K562 (cell line): ENCODE data around the gene ODF4. TPM values are rescaled to one million over a fixed set of nuclear protein-coding genes. Genes with fewer than 3 reads are reported as not detected.

Experiments
- CUX1 ChIP-seq: fragments of 200-800 bp; sonication (Bioruptor generic); IDR thresholded peaks from 2 replicates; pipeline ENCODE4 v1.6.1; 2016; ENCODE audit warnings: missing genetic modification characterization, missing compliant biosample characterization
- ELK3 ChIP-seq: fragments of 450-650 bp; formaldehyde crosslinking; IDR thresholded peaks from 2 replicates; pipeline ENCODE4 v1.4.0; 2020; ENCODE audit warnings: mild to moderate bottlenecking
- KLF1 ChIP-seq: fragments of 450-650 bp; IDR thresholded peaks from 2 replicates; pipeline ENCODE4 v1.6.1; 2016; ENCODE audit warnings: missing genetic modification characterization, missing compliant biosample characterization
- MTA2 ChIP-seq: fragments of 450-650 bp; IDR thresholded peaks from 2 replicates; pipeline ENCODE4 v1.6.1; 2016; ENCODE audit warnings: low read depth
- NUFIP1 ChIP-seq: fragments of 450-650 bp; IDR thresholded peaks from 2 replicates; pipeline ENCODE4 v1.6.1; 2018; ENCODE audit not compliant: partially characterized antibody
- PHB ChIP-seq: fragments of 250-450 bp; sonication (Bioruptor Pico); IDR thresholded peaks from 2 replicates; pipeline ENCODE4 v1.5.0; 2021
- RBM14 ChIP-seq: fragments of 200-400 bp; formaldehyde crosslinking; IDR thresholded peaks from 2 replicates; pipeline ENCODE4 v1.6.1; 2018; ENCODE audit warnings: low read depth, mild to moderate bottlenecking, low read length, moderate library complexity, borderline replicate concordance; ENCODE audit not compliant: insufficient read depth
- SMAD1 ChIP-seq: fragments of 150-350 bp; IDR thresholded peaks from 2 replicates; pipeline ENCODE4 v1.6.1; 2014; ENCODE audit warnings: low read length, low read depth; ENCODE audit not compliant: partially characterized antibody
- ZBTB5 ChIP-seq: fragments of 450-650 bp; IDR thresholded peaks from 2 replicates; pipeline ENCODE4 v1.6.1; 2017; ENCODE audit warnings: antibody characterized with exemption
- ZKSCAN1 ChIP-seq: fragments of 150-350 bp; IDR thresholded peaks from 2 replicates; pipeline ENCODE4 v1.6.1; 2016; ENCODE audit warnings: low read depth, low read length
- ZNF639 ChIP-seq, 2 experiments: fragments of 200-800 bp in 1 of 2; sonication (Bioruptor generic) in 1 of 2; sonication (generic) in 1 of 2; formaldehyde crosslinking in 1 of 2; IDR thresholded peaks in 1 of 2; conservative IDR thresholded peaks in 1 of 2; 2 replicates each; pipeline versions ENCODE4 v1.5.0 to v1.6.1; 2016 to 2020; ENCODE audit warnings: missing compliant biosample characterization in 1 of 2, missing genetic modification characterization in 1 of 2, missing genetic modification reagents in 1 of 2
- ZNF696 ChIP-seq: fragments of 250-450 bp; sonication (Bioruptor Pico); conservative IDR thresholded peaks from 2 replicates; pipeline ENCODE4 v1.4.0; 2020; ENCODE audit warnings: mild to moderate bottlenecking, moderate library complexity
- ZNF740 ChIP-seq, 3 experiments: fragments of 200-800 bp in 1 of 3; sonication (Bioruptor generic) in 1 of 3; sonication (generic) in 1 of 3; formaldehyde crosslinking in 1 of 3; IDR thresholded peaks; 2 replicates each; pipeline versions ENCODE4 v1.6.1 to v1.8.0; 2016 to 2022; ENCODE audit warnings: mild to moderate bottlenecking in 2 of 3, missing compliant biosample characterization in 2 of 3, missing genetic modification characterization in 2 of 3, missing genetic modification reagents in 1 of 3
- polyA plus RNA-seq, 8 experiments: library from polyadenylated mRNA; depleted of rRNA in 4 of 8; stranded (reverse) in 5 of 8; unstranded in 3 of 8; fragments of >200 nt; fragmentation: Nextera tagmentation in 2 of 8; fragmentation: Illumina TruSeq in 1 of 8; extraction: Ambion mirVana in 2 of 8; extraction: Trizol in 1 of 8; gene quantifications; 2 replicates each; pipeline versions ENCODE4 v1.2.1 to v1.2.3, GENCODE V29; 2011 to 2014; ENCODE audit warnings: inconsistent platforms in 1 of 8, missing spikeins in 1 of 8
- total RNA-seq, 7 experiments: library from RNA; depleted of rRNA in 6 of 7; stranded (reverse); fragments of >200 nt in 6 of 7; fragmentation: Illumina TruSeq in 2 of 7; extraction: Trizol in 2 of 7; gene quantifications; 2 replicates each; pipeline versions ENCODE4 v1.2.1 to v1.2.3, GENCODE V29; 2011 to 2021; ENCODE audit warnings: low replicate concordance in 1 of 7

The ODF4 gene
- total and polyA plus RNA-seq, 9 of the 15 experiments (the other 6 are each of a cell fraction or from before 2014, with no cell fraction given), result not detected

GRCh38 chr17:8294814-8295316 is 44.8 kb upstream of the ODF4 start (continued):
- TF ChIP-seq ZNF639 (CRISPR knock-in tag; conservative IDR thresholded peaks at IDR 0.05 in 1 of 2, IDR thresholded peaks at IDR 0.05 in 1 of 2), result peak in 1 of 2 experiments; percentile 8; a peak in 1 of 4 replicates
- no peak for TF ChIP-seq MTA2
- no peak for TF ChIP-seq SMAD1
- no peak for TF ChIP-seq ZKSCAN1
- no peak for TF ChIP-seq RBM14
- TF ChIP-seq CUX1 (CRISPR knock-in tag), result no peak
- no peak for TF ChIP-seq KLF1 (tag)
- no peak for TF ChIP-seq ZBTB5
- TF ChIP-seq NUFIP1, result no peak
- no peak for TF ChIP-seq ZNF740 (CRISPR knock-in tag; IDR thresholded peaks at IDR 0.05)
- TF ChIP-seq ZNF740 (tag; IDR thresholded peaks at IDR 0.05), result no peak
- no peak for TF ChIP-seq ZNF696 (CRISPR knock-in tag)
- TF ChIP-seq ELK3 (CRISPR knock-in tag), result no peak
- TF ChIP-seq PHB, result no peak
